ENCODE results near the gene FOXF2.

FOXF2 gene

DNA sequence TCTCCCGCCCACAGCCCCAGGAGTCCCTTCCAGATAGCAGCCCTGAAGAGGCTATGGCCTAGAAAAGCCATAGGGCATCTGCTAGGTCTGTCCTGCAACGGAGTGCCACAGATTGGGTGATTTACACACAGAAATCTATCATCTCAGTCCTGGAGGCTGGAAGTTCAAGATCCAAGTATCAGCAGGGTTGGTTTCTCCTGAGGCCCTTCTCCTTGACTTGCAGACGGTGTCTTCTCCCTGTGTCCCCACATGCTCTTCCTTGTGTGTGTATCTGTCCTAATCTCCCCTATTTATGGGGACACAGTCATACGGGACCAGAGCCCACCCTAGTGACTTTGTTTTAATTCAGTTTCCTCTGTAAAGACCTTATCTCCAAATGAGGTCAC is 15.3 kb downstream of the FOXF2 start:
- Histone ChIP-seq H3K9me3 (ENCODE audit: control insufficient read depth, low read length) (no peaks in the 10 kb centered on the region), H3K4me3 (ENCODE audit: low read length) (no peak overlapping the region), H3K9ac (ENCODE audit: low read length) (no peak overlapping the region), H3K27me3 (replicated peaks; ENCODE audit: control insufficient read depth, insufficient read depth, low read length) (no peaks in the 10 kb centered on the region), H3K4me1 (ENCODE audit: control insufficient read depth, insufficient read depth, low read length) (peaks cover 20% of the 10 kb centered on the region), H3K36me3 (ENCODE audit: control insufficient read depth, insufficient read depth, low read length, severe bottlenecking) (no peaks in the 10 kb centered on the region)
- no peak for DNase-seq (ENCODE audit: low read depth)

DNA sequence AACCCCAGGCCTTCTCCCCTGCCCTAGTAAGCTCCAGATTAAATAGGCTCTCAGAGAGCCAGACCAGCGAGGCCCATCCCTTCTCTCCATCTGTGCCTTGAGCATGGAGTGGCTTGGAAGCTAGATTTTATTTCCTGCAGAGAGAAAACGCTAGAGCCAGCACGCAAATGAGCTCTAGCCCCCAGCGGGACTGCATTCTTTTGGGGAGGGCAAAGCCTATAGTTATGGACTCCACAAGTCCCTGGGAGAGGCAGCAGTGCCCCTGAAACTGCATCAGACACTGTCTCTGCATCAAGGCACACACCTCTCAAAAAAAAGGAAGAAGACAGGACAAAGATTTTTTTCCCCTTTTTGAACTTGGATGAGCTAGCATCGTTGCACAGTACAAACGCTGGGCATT is 15.8 kb downstream of the FOXF2 start:
- no peaks in the 10 kb centered on the region for H3K9me3 ChIP-seq (ENCODE audit: control insufficient read depth, low read length)
- H3K4me1 ChIP-seq (ENCODE audit: control insufficient read depth, insufficient read depth, low read length): peaks cover 20% of the 10 kb centered on the region
- no peak overlapping the region for H3K9ac ChIP-seq (ENCODE audit: low read length)
- H3K36me3 ChIP-seq (ENCODE audit: control insufficient read depth, insufficient read depth, low read length, severe bottlenecking): no peaks in the 10 kb centered on the region
- H3K4me3 ChIP-seq (ENCODE audit: low read length): no peak overlapping the region
- no peak for DNase-seq (ENCODE audit: low read depth)
- H3K27me3 ChIP-seq (replicated peaks; ENCODE audit: control insufficient read depth, insufficient read depth, low read length): peaks cover 5% of the 10 kb centered on the region

DNA sequence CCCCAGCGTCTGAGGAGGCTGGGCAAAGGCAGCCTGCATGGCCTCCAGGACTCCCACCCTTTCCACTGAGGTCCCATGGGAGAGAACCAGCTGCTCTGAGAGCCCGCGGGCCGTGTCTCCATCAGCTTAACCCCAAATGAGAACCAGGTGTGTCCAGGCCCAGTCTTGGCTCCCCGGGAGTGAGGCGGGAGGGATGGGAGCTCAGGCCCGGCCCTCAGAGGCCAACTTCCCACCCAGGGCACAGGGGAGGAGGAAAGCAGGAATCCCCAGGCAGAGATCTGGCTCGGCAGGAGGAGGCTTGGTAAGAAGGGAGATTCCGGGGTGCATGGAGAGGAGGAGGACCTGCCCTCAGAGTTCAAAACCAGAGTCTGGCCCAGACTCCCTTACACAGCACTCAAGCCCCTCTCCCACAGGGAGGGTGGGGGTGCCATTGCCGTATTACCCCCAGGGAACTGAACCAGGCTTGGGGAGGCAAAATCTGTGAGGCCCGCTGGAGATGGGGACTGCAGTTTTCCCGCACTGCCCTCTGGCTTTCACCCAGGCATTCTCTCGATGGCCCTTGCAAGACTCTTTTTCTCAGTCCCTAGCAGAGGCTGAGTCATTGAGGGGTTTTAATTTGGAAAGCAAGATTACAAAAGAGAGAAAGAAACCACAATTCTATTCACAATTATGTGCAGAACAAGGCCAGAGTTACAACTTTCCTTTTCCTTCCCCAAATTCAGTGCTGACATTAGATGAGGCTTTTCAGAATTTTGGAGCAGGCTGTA is 17.1 kb downstream of the FOXF2 start:
- H3K9me3 ChIP-seq (ENCODE audit: control insufficient read depth, low read length): no peaks in the 10 kb centered on the region
- H3K27me3 ChIP-seq (replicated peaks; ENCODE audit: control insufficient read depth, insufficient read depth, low read length): peaks cover 5% of the 10 kb centered on the region
- no peaks in the 10 kb centered on the region for H3K36me3 ChIP-seq (ENCODE audit: control insufficient read depth, insufficient read depth, low read length, severe bottlenecking)
- H3K4me3 ChIP-seq (ENCODE audit: low read length): peak overlapping the region; percentile 9
- H3K9ac ChIP-seq (ENCODE audit: low read length): no peak overlapping the region
- DNase-seq (ENCODE audit: low read depth): peak; percentile 90
- peaks cover 20% of the 10 kb centered on the region for H3K4me1 ChIP-seq (ENCODE audit: control insufficient read depth, insufficient read depth, low read length)

DNA sequence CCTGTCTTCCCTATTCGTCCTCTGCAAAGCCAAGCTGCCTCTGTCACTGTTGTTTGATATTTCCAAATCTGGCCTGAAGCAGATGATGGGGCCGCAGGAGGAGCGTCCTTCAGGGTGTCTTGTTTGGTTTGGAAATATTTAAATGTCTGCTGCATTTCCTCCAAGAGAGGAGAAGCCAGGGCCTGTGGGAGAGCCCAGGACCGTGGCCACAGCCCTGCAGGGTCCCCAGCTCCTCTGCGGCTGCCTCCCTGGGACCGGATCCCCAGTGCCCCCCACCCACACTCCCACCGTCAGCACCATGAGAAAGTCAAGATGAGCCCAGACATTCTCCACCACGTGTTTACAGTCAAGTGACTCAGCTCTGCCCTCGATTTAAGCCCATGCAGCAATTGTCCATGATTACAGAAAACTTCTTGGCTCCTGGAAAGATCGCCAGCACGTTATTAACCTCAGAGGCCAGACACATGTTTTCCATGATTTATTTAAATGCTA is 18.2 kb downstream of the FOXF2 start:
- H3K4me1 ChIP-seq (ENCODE audit: control insufficient read depth, insufficient read depth, low read length): peaks cover 20% of the 10 kb centered on the region
- no peaks in the 10 kb centered on the region for H3K9me3 ChIP-seq (ENCODE audit: control insufficient read depth, low read length)
- H3K9ac ChIP-seq (ENCODE audit: low read length): no peak overlapping the region
- peak; percentile 77 for DNase-seq (ENCODE audit: low read depth)
- H3K4me3 ChIP-seq (ENCODE audit: low read length): peak overlapping the region; percentile 9
- peaks cover 5% of the 10 kb centered on the region for H3K27me3 ChIP-seq (replicated peaks; ENCODE audit: control insufficient read depth, insufficient read depth, low read length)
- H3K36me3 ChIP-seq (ENCODE audit: control insufficient read depth, insufficient read depth, low read length, severe bottlenecking): no peaks in the 10 kb centered on the region

DNA sequence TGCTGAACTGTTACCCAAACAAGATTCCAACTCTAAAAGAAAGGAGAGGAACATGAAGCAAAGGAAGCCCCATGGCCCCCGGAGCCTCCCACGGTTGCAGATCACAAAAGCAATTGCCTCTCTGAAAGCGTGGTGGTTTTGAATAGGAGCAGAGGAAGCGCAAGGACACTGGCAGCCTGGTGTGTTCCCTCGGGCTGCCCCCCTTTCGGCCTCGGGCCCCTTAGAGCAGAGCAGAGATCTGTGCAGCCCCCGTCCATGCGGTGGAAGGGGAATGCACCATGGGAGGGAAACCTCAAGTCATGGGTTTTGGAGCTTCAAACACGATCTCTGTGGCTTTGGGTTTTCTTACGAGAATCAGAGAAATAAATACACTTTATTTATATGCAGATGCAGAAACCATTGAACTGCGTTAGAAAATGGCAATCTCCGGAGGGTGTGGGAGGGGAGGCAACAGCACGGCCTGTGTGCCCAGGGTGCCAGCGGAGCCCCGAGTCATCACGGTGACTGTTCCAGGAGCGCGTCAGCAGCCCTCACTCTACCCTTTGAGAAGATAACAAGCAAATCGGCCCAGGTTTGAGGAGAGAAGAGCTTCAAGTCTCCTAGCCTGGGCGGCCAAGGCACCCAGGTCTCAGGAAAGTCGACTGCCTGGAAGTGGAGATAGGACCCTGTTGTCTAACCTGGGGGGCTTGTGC is 20.5 kb downstream of the FOXF2 start:
- peaks cover 9% of the 10 kb centered on the region for H3K27me3 ChIP-seq (replicated peaks; ENCODE audit: control insufficient read depth, insufficient read depth, low read length)

DNA sequence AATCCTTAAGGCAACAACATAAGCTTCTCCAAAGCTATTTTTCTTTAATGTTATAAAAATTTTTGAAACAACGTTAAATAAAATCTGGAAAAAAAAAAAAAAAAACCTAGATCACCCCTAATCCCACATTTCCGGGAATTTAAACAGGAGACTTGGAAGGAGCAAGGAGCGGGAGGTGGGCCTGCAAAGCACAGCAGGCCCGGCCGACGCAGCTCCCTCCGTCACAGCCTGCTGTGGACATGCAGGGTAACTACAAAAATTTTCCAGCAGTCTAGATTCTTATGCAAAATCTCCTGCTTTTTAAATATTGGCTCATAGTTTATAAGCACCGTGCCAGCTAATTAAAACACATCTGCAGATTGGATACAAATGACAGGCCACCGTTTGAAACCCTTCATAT is 23.5 kb downstream of the FOXF2 start:
- H3K9ac ChIP-seq (ENCODE audit: low read length): no peak overlapping the region
- no peaks in the 10 kb centered on the region for H3K9me3 ChIP-seq (ENCODE audit: control insufficient read depth, low read length)
- no peak overlapping the region for H3K4me3 ChIP-seq (ENCODE audit: low read length)
- H3K36me3 ChIP-seq (ENCODE audit: control insufficient read depth, insufficient read depth, low read length, severe bottlenecking): no peaks in the 10 kb centered on the region
- peaks cover 3% of the 10 kb centered on the region for H3K4me1 ChIP-seq (ENCODE audit: control insufficient read depth, insufficient read depth, low read length)
- peaks cover 16% of the 10 kb centered on the region for H3K27me3 ChIP-seq (replicated peaks; ENCODE audit: control insufficient read depth, insufficient read depth, low read length)
- DNase-seq (ENCODE audit: low read depth): no peak

More for the DNA sequence above, 20.5 kb downstream of the FOXF2 start:
- peaks cover 20% of the 10 kb centered on the region for H3K4me1 ChIP-seq (ENCODE audit: control insufficient read depth, insufficient read depth, low read length)
- H3K4me3 ChIP-seq (ENCODE audit: low read length): no peak overlapping the region
- no peak for DNase-seq (ENCODE audit: low read depth)
- H3K36me3 ChIP-seq (ENCODE audit: control insufficient read depth, insufficient read depth, low read length, severe bottlenecking): no peaks in the 10 kb centered on the region
- no peaks in the 10 kb centered on the region for H3K9me3 ChIP-seq (ENCODE audit: control insufficient read depth, low read length)
- H3K9ac ChIP-seq (ENCODE audit: low read length): no peak overlapping the region

DNA sequence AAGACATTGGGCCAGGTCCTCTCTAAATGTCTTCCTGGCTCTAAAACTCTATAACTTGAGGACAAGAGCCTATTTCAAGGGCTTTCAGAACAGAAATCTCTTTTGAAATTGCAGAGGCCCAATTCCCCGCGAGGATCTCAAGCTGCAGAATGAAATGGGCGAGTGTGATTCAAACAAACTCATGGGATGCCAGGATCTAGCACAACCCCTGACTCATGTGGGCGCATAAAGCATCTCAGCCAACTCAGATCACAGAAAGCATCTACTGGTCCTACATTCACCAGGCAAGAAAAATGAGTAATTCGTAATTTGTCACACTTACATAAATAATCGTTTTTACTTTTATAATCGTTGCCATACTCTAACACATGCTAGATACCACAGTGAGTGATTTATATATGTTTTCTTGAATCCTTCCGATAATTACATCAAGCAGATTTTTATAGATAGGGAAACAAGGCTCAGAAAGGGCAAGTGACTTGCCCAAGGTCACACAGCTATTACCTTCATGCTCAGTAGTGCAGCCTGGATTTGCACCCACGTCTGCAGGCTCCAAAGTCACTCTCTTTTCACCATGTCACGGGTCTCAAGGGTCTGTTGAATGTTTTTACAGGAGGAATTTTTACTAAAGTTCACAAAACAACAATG is 26.2 kb downstream of the FOXF2 start:
- Histone ChIP-seq H3K9ac (ENCODE audit: low read length) (no peak overlapping the region), H3K4me3 (ENCODE audit: low read length) (no peak overlapping the region), H3K4me1 (ENCODE audit: control insufficient read depth, insufficient read depth, low read length) (peaks cover 3% of the 10 kb centered on the region), H3K27me3 (replicated peaks; ENCODE audit: control insufficient read depth, insufficient read depth, low read length) (peaks cover 11% of the 10 kb centered on the region), H3K9me3 (ENCODE audit: control insufficient read depth, low read length) (peaks cover 4% of the 10 kb centered on the region), H3K36me3 (ENCODE audit: control insufficient read depth, insufficient read depth, low read length, severe bottlenecking) (no peaks in the 10 kb centered on the region)
- no peak for DNase-seq (ENCODE audit: low read depth)

DNA sequence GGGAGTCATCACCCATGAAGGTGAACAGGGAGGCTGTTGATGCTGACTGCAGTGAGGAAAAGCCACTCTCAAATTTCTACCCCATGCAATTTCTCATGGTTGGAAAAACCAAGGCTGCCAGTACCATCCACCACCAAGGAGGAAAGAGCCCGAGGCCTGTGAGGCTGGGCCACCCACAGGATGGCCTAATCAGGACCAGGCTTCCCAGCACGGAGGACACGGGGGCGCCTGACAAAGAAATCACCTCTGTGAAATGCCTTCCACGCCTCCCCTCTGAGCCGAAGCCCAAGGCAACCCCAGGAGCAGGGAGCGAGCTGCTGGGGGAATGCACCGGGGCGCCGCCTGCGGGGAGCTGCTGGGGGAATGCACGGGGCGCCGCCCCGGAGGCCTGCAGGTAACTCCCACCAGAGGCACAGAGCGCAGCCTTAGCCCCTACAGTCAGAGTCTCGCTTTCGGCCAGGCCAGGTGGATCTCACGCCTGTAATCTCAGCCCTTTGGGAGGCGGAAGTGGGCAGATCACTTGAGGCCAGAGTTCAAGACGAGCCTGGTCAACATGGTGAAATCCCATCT is 26.9 kb downstream of the FOXF2 start:
- H3K27me3 ChIP-seq (replicated peaks; ENCODE audit: control insufficient read depth, insufficient read depth, low read length): peaks cover 11% of the 10 kb centered on the region

DNA sequence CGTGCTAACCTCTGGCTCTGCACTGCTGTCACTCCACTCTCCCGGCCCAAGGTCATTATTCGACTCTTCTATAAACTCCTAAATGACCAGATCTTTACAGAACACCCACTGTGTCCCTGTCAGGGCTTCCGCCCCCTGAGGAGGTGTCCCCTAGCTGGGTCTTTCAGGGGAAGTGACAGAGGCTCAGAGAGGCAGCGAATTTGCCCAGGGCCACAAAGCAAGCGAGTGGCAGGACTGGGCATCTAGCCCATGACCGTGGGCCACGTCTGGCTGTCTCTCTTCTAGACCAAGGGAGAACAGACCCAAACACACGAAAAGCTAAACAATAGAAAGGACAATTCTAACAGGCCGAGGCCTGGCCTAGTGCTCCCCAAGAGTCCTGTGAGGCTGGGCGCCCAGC is 27.4 kb downstream of the FOXF2 start:
- Histone ChIP-seq H3K36me3 (ENCODE audit: control insufficient read depth, insufficient read depth, low read length, severe bottlenecking) (no peaks in the 10 kb centered on the region), H3K27me3 (replicated peaks; ENCODE audit: control insufficient read depth, insufficient read depth, low read length) (peaks cover 11% of the 10 kb centered on the region), H3K9ac (ENCODE audit: low read length) (no peak overlapping the region), H3K4me3 (ENCODE audit: low read length) (no peak overlapping the region), H3K4me1 (ENCODE audit: control insufficient read depth, insufficient read depth, low read length) (peaks cover 3% of the 10 kb centered on the region), H3K9me3 (ENCODE audit: control insufficient read depth, low read length) (peaks cover 15% of the 10 kb centered on the region)
- DNase-seq (ENCODE audit: low read depth): no peak

More for the DNA sequence above, 26.9 kb downstream of the FOXF2 start:
- Histone ChIP-seq H3K9me3 (ENCODE audit: control insufficient read depth, low read length) (peaks cover 12% of the 10 kb centered on the region), H3K36me3 (ENCODE audit: control insufficient read depth, insufficient read depth, low read length, severe bottlenecking) (no peaks in the 10 kb centered on the region), H3K4me1 (ENCODE audit: control insufficient read depth, insufficient read depth, low read length) (peaks cover 3% of the 10 kb centered on the region), H3K4me3 (ENCODE audit: low read length) (no peak overlapping the region), H3K9ac (ENCODE audit: low read length) (no peak overlapping the region)
- DNase-seq (ENCODE audit: low read depth): no peak

DNA sequence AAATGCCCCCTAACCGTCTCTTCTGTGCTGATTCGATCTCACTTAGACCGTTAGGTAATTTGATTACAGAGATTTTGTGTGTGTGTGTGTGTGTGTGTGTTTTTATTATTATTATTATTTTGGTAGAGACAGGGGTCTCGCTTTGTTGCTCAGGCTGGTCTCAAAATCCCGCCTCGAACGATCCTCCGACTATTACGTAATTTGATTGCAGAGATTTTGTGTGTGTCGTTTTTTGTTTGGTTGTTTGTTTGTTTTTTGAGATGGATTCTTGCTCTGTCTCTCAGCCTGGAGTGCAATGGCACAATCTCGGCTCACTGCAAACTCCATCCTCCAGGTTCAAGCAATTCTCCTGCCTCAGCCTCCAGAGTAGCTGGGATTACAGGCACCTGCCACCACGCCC is 28.3 kb downstream of the FOXF2 start:
- no peak for DNase-seq (ENCODE audit: low read depth)
- Histone ChIP-seq H3K4me1 (ENCODE audit: control insufficient read depth, insufficient read depth, low read length) (peaks cover 3% of the 10 kb centered on the region), H3K27me3 (replicated peaks; ENCODE audit: control insufficient read depth, insufficient read depth, low read length) (peaks cover 11% of the 10 kb centered on the region), H3K9ac (ENCODE audit: low read length) (no peak overlapping the region), H3K9me3 (ENCODE audit: control insufficient read depth, low read length) (peaks cover 15% of the 10 kb centered on the region), H3K4me3 (ENCODE audit: low read length) (no peak overlapping the region), H3K36me3 (ENCODE audit: control insufficient read depth, insufficient read depth, low read length, severe bottlenecking) (no peaks in the 10 kb centered on the region)
